Fibroblast of lung (primary cell): Measurements from ENCODE around the gene NR2F2. TPM values are rescaled to one million over a fixed set of nuclear protein-coding genes. Genes with fewer than 3 reads are reported as not detected.
A peak's percentile ranks its signal among the peaks of the same experiment; 100 is the strongest.

Experiments used
- DNase-seq, 2 donors: peaks; one replicate each; pipeline versions ENCODE4 v3.0.0 to v3.0.0-alpha.2; 2010; ENCODE audit warnings: low read depth in 2 of 2
- H2AFZ ChIP-seq: 2 replicates; pipeline ENCODE4 v1.5.1; 2012; ENCODE audit warnings: low read length, control low read depth, inconsistent platforms
- H3K27ac ChIP-seq: 2 replicates; pipeline ENCODE4 v1.5.1; 2011; ENCODE audit warnings: low read length, control low read depth; ENCODE audit not compliant: insufficient read depth
- H3K27me3 ChIP-seq: 2 replicates; pipeline ENCODE4 v1.5.1; 2011; ENCODE audit warnings: mild to moderate bottlenecking, low read length; ENCODE audit not compliant: control insufficient read depth, insufficient read depth
- H3K36me3 ChIP-seq: 2 replicates; pipeline ENCODE4 v1.5.1; 2011; ENCODE audit warnings: low read length; ENCODE audit not compliant: control insufficient read depth, insufficient read depth
- H3K4me1 ChIP-seq: 2 replicates; pipeline ENCODE4 v1.5.1; 2011; ENCODE audit warnings: low read length; ENCODE audit not compliant: control insufficient read depth, insufficient read depth; ENCODE audit errors: extremely low read depth
- H3K4me2 ChIP-seq: 2 replicates; pipeline ENCODE4 v1.5.1; 2011; ENCODE audit warnings: low read length, control low read depth; ENCODE audit not compliant: insufficient read depth; ENCODE audit errors: extremely low read depth
- H3K4me3 ChIP-seq, 4 experiments: fragments of 200-600 bp in 1 of 4; sonication (generic) in 1 of 4; replicated peaks in 1 of 4; 2 replicates each; pipeline ENCODE4 v1.5.1; 2011 to 2016; ENCODE audit warnings: low read length in 4 of 4, low read depth in 3 of 4, mild to moderate bottlenecking in 3 of 4, control low read depth in 2 of 4, inconsistent platforms in 1 of 4, mixed read lengths in 1 of 4; ENCODE audit not compliant: insufficient read depth in 1 of 4; ENCODE audit errors: control extremely low read depth in 1 of 4
- H3K79me2 ChIP-seq: 2 replicates; pipeline ENCODE4 v1.5.1; 2012; ENCODE audit warnings: mild to moderate bottlenecking, low read length, inconsistent platforms; ENCODE audit not compliant: control insufficient read depth, insufficient read depth
- H3K9ac ChIP-seq: 2 replicates; pipeline ENCODE4 v1.5.1; 2011; ENCODE audit warnings: mild to moderate bottlenecking, low read length, control low read depth; ENCODE audit not compliant: insufficient read depth
- H3K9me3 ChIP-seq: 2 replicates; pipeline ENCODE4 v1.5.1; 2012; ENCODE audit warnings: low read depth, low read length; ENCODE audit not compliant: control insufficient read depth, insufficient read depth
- H4K20me1 ChIP-seq: 2 replicates; pipeline ENCODE4 v1.5.1; 2011; ENCODE audit warnings: low read length; ENCODE audit not compliant: control insufficient read depth, insufficient read depth; ENCODE audit errors: extremely low read depth
- EZH2 ChIP-seq: IDR thresholded peaks from 2 replicates; pipeline ENCODE4 v1.5.1; 2012; ENCODE audit warnings: low read length, control low read depth, mild to moderate bottlenecking; ENCODE audit errors: missing control alignments
- polyA plus RNA-seq, 2 donors: library from polyadenylated mRNA; depleted of rRNA in 1 of 2; stranded (reverse) in 1 of 2; unstranded in 1 of 2; fragments of >200 nt; gene quantifications; 2 replicates each; pipeline ENCODE4 v1.2.1, GENCODE V29; 2011 to 2012; ENCODE audit warnings: missing spikeins in 1 of 2
- total RNA-seq: library from RNA; depleted of rRNA; stranded (reverse); fragments of >200 nt; gene quantifications from 2 replicates; pipeline ENCODE4 v1.2.1, GENCODE V29; 2014
- TF ChIP-seq, protein P1 (sequence below), 2 donors: IDR thresholded peaks in 1 of 2; conservative IDR thresholded peaks in 1 of 2; 1 replicate in 1 of 2; 2 replicates in 1 of 2; pipeline ENCODE4 v1.5.1; 2011 to 2012; ENCODE audit warnings: low read length in 2 of 2, control low read depth in 1 of 2, inconsistent platforms in 1 of 2, low read depth in 1 of 2, mild to moderate bottlenecking in 1 of 2

Gene NR2F2
- total and polyA plus RNA-seq, 2 donors (not counting 1 experiment from before 2014, with no cell fraction given): 15.7 to 130 TPM

DNA sequence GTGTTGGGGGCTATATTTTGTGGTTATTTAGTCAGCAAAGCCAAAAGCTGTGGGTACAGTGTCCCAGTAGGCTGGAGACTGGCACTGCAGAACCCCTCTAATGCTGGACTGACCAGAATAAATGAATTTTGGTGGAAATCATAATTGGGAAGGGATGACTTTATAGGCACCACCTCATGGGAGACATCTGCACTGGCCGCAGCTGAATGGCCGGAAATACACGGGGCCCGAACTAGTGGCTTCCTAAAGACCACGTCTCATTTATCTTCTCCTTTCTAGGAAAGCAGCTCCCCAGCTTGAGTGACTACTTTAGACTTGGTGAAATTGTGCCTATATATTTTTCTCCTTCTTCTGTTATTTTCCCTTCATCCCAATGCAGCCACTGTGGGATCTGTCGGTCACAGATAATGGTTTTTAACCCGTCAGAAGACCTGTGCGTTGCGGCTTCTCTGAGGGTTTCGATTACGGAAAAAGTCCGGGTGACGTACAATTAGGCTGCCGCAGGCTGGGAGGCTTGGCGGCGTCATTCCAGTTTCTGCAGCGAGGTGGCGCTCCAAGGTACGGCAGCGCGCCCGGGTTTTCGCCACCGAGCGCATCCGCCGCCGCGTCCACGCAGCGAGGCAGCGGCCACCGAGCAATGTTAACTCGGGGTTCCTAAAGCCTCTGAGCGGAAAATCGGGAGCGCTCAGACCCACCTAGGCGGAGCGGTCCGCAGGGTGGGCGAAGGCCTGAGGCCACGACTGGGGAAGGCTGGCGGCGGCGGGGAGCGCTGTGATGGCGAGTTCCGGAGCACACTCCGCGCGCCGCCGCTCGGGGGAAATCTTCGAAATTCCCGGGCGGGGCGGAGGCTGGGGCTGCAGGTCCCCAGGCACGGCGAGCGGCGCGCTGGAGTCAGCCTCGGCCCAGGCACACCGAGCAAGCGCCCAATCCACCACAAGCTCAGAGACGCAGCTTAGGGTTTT lies 26.3 kb downstream of the NR2F2 start:
- Histone ChIP-seq H3K27ac (peak overlapping the region; percentile 65), H3K9ac (peak overlapping the region; percentile 67), H3K79me2 (peaks cover 68% of the 10 kb centered on the region), H3K4me2 (peak overlapping the region; percentile 74), H3K36me3 (peaks cover 6% of the 10 kb centered on the region), H3K4me1 (peaks cover 10% of the 10 kb centered on the region), H3K27me3 (no peaks in the 10 kb centered on the region), H3K4me3 (peak overlapping the region; percentile 41 to 82 (median 56)), H4K20me1 (no peaks in the 10 kb centered on the region), H3K9me3 (no peaks in the 10 kb centered on the region), H2AFZ (no peak overlapping the region)
- peak; percentile 86 for DNase-seq
- no peak for TF ChIP-seq EZH2
- TF ChIP-seq, protein P1, sequence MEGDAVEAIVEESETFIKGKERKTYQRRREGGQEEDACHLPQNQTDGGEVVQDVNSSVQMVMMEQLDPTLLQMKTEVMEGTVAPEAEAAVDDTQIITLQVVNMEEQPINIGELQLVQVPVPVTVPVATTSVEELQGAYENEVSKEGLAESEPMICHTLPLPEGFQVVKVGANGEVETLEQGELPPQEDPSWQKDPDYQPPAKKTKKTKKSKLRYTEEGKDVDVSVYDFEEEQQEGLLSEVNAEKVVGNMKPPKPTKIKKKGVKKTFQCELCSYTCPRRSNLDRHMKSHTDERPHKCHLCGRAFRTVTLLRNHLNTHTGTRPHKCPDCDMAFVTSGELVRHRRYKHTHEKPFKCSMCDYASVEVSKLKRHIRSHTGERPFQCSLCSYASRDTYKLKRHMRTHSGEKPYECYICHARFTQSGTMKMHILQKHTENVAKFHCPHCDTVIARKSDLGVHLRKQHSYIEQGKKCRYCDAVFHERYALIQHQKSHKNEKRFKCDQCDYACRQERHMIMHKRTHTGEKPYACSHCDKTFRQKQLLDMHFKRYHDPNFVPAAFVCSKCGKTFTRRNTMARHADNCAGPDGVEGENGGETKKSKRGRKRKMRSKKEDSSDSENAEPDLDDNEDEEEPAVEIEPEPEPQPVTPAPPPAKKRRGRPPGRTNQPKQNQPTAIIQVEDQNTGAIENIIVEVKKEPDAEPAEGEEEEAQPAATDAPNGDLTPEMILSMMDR (conservative IDR thresholded peaks at IDR 0.05 in 1 of 2, IDR thresholded peaks at IDR 0.05 in 1 of 2; ENCODE audit: low read depth in 1 of 2, low read length in 2 of 2): peak; percentile 77 to 85

DNA sequence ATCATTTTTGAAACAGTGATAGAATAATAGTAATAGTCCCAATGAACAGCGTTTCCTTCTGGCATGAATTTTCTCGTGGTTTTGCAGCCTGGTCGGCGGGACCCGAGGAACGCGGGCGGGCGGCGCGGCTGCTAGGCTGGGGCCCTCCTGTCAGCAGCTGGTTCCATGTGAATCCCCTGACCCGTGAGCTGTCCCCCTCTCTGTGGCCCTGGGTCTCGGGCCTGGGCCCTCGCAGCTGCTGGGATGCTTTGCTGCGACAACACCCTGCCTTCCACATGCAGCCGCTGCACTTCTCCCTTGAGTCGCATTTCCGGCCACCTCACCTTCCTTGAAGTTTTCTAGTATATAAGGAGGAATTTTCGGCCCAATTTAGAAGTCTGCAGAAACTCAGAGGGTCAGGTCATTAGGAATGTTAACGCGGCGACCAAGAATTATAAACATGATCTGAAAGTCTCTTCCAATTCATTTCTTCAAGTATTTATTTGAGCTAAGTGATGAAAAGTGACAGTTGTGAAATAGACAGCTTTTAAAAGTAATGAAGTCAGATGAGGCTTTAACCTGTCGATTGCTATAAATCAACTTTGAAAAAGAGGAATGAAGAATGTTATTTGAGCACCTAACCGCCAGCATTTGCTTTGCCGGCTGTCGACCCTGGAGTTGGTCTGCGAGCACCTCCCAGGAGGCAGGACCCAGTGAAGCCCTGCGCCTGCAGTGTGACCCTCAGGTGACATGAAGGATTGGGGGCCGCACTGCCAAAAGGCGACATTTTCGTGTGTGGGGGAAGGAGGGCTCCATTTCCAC lies 27.7 kb downstream of the NR2F2 start:
- Histone ChIP-seq H3K9ac (peak overlapping the region; percentile 55), H3K36me3 (no peaks in the 10 kb centered on the region), H2AFZ (no peak overlapping the region), H3K79me2 (peaks cover 53% of the 10 kb centered on the region), H3K4me3 (peak overlapping the region; percentile 41 to 82 (median 56)), H3K9me3 (no peaks in the 10 kb centered on the region), H3K4me2 (peak overlapping the region; percentile 30), H3K4me1 (peaks cover 4% of the 10 kb centered on the region), H3K27me3 (no peaks in the 10 kb centered on the region), H3K27ac (peak overlapping the region; percentile 65), H4K20me1 (no peaks in the 10 kb centered on the region)
- DNase-seq: no peak
- TF ChIP-seq, protein P1 (conservative IDR thresholded peaks at IDR 0.05 in 1 of 2, IDR thresholded peaks at IDR 0.05 in 1 of 2; ENCODE audit: low read depth in 1 of 2, low read length in 2 of 2): no peak
- TF ChIP-seq EZH2: no peak
